Astrocyte (in vitro differentiated cells and primary cell): ENCODE measurements around the gene NUDT5. TPM values are rescaled to one million over a fixed set of nuclear protein-coding genes. Genes with fewer than 3 reads are reported as not detected.
"Not testable (repeated sequence)": the region's sequence is repeated elsewhere in the genome, so short reads cannot be mapped to it uniquely, and the experiment has no call there.

ENCODE experiments used
- DNase-seq: peaks from one replicate; pipeline ENCODE4 v3.0.0-alpha.2; 2010; ENCODE audit warnings: low read depth
- FAIRE-seq: peaks from 2 replicates; lab custom pipeline; 2011; peaks lifted over from hg19 to GRCh38; lab: Jason Lieb, UNC
- H2AFZ ChIP-seq: 2 replicates; pipeline ENCODE4 v1.6.0; 2012; ENCODE audit warnings: low read depth, low read length, inconsistent platforms
- H3K27ac ChIP-seq: 2 replicates; pipeline ENCODE4 v1.5.1; 2011; ENCODE audit warnings: low read depth, low read length, inconsistent platforms
- H3K27me3 ChIP-seq: 2 replicates; pipeline ENCODE4 v1.6.0; 2011; ENCODE audit warnings: low read length, inconsistent platforms; ENCODE audit not compliant: insufficient read depth
- H3K36me3 ChIP-seq: 2 replicates; pipeline ENCODE4 v1.5.1; 2011; ENCODE audit warnings: low read length, inconsistent platforms; ENCODE audit not compliant: insufficient read depth
- H3K4me1 ChIP-seq: 2 replicates; pipeline ENCODE4 v1.5.1; 2011; ENCODE audit warnings: low read length, inconsistent platforms; ENCODE audit not compliant: insufficient read depth
- H3K4me2 ChIP-seq: 2 replicates; pipeline ENCODE4 v1.6.0; 2012; ENCODE audit warnings: low read length, inconsistent platforms
- H3K4me3 ChIP-seq: 2 replicates; pipeline ENCODE4 v1.5.1; 2011; ENCODE audit warnings: low read depth, mild to moderate bottlenecking, low read length, inconsistent platforms; ENCODE audit not compliant: insufficient read depth
- H3K79me2 ChIP-seq: 2 replicates; pipeline ENCODE4 v1.6.0; 2012; ENCODE audit warnings: mild to moderate bottlenecking, low read length, inconsistent platforms; ENCODE audit not compliant: insufficient read depth
- H3K9ac ChIP-seq: 2 replicates; pipeline ENCODE4 v1.6.0; 2012; ENCODE audit warnings: mild to moderate bottlenecking, low read length, inconsistent platforms
- H3K9me3 ChIP-seq: 2 replicates; pipeline ENCODE4 v1.5.1; 2012; ENCODE audit warnings: low read depth, mild to moderate bottlenecking, low read length, inconsistent platforms; ENCODE audit not compliant: insufficient read depth
- H4K20me1 ChIP-seq: 2 replicates; pipeline ENCODE4 v1.6.0; 2012; ENCODE audit warnings: low read length, inconsistent platforms; ENCODE audit not compliant: insufficient read depth
- H3K27ac Mint-ChIP-seq: one replicate; pipeline ENCODE4 v1.8.0; 2021; ENCODE audit warnings: mild to moderate bottlenecking, mixed read lengths; ENCODE audit not compliant: unreplicated experiment
- H3K27me3 Mint-ChIP-seq: one replicate; pipeline ENCODE4 v1.8.0; 2021; ENCODE audit warnings: low read depth, mixed read lengths; ENCODE audit not compliant: unreplicated experiment
- H3K36me3 Mint-ChIP-seq: one replicate; pipeline ENCODE4 v1.8.0; 2021; ENCODE audit warnings: low read depth, mixed read lengths; ENCODE audit not compliant: unreplicated experiment
- H3K4me1 Mint-ChIP-seq: one replicate; pipeline ENCODE4 v1.8.0; 2021; ENCODE audit warnings: low read depth, mixed read lengths; ENCODE audit not compliant: unreplicated experiment
- H3K4me3 Mint-ChIP-seq: one replicate; pipeline ENCODE4 v1.8.0; 2021; ENCODE audit warnings: mild to moderate bottlenecking, moderate library complexity, mixed read lengths; ENCODE audit not compliant: unreplicated experiment
- H3K9me3 Mint-ChIP-seq: one replicate; pipeline ENCODE4 v1.8.0; 2021; ENCODE audit warnings: mild to moderate bottlenecking, mixed read lengths; ENCODE audit not compliant: unreplicated experiment
- EZH2 ChIP-seq: IDR thresholded peaks from 2 replicates; pipeline ENCODE4 v1.6.1; 2012; ENCODE audit warnings: mild to moderate bottlenecking, low read length, inconsistent platforms; ENCODE audit not compliant: insufficient read depth
- total RNA-seq: library from RNA; stranded (reverse); gene quantifications from 2 replicates; pipeline ENCODE4 v1.2.1, GENCODE V29; 2021
- TF ChIP-seq, protein P1 (sequence below): IDR thresholded peaks from 2 replicates; pipeline ENCODE4 v1.5.1; 2011; ENCODE audit warnings: low read depth, mild to moderate bottlenecking, inconsistent platforms, low read length, moderate library complexity; ENCODE audit not compliant: insufficient read depth

Gene NUDT5
- total RNA-seq, 1 donor from 2014 or later: 85.2 TPM

DNA sequence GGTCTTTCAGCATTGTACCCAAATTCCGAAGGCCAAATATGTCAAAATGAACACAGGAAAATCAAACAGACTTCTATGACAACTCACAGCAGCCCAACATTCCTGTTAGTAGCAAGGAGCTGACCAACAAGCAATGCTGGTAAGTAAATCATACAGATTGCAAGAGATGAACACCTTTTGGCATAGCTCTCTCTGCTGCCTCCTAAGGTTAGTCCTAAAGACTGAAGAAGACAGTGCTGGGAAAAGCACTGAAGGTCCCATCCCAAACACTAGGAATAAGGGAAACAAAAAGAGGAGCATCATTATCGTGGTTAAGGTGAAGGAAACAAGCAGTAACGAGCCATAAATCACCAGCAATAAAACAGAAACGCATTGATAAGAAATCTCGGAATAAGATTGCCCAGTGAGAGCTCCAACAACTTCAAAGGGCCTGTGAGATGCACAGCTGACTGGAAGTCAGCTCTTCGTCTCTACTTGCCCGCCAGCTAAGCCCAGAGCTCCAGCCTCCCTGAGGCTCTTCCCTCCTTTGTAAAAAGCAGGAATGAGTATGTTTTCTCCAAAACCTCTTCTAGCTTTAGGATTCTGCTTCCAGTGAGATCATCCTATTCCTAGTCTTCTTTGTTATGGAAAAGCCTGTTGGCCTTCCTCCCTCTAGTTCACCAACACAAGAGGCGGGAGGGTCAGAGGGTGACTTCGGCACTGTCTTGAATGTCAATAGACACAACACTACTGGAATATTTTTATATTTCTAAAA, 15.3 kb downstream of the NUDT5 start:
- Mint-ChIP-seq H3K27ac (no peak overlapping the region), H3K36me3 (peaks cover 10% of the 10 kb centered on the region), H3K27me3 (no peaks in the 10 kb centered on the region), H3K9me3 (no peaks in the 10 kb centered on the region), H3K4me3 (no peak overlapping the region), H3K4me1 (peaks cover 4% of the 10 kb centered on the region)
- Histone ChIP-seq H3K36me3 (peaks cover 25% of the 10 kb centered on the region), H3K27ac (no peak overlapping the region), H3K79me2 (no peaks in the 10 kb centered on the region), H3K9ac (no peak overlapping the region), H2AFZ (no peak overlapping the region), H3K4me3 (no peak overlapping the region), H3K27me3 (no peaks in the 10 kb centered on the region), H4K20me1 (no peaks in the 10 kb centered on the region), H3K4me1 (peaks cover 8% of the 10 kb centered on the region), H3K9me3 (no peaks in the 10 kb centered on the region), H3K4me2 (no peak overlapping the region)
- DNase-seq (no peak), FAIRE-seq (no peak)
- no peak for TF ChIP-seq EZH2
- TF ChIP-seq, protein P1, sequence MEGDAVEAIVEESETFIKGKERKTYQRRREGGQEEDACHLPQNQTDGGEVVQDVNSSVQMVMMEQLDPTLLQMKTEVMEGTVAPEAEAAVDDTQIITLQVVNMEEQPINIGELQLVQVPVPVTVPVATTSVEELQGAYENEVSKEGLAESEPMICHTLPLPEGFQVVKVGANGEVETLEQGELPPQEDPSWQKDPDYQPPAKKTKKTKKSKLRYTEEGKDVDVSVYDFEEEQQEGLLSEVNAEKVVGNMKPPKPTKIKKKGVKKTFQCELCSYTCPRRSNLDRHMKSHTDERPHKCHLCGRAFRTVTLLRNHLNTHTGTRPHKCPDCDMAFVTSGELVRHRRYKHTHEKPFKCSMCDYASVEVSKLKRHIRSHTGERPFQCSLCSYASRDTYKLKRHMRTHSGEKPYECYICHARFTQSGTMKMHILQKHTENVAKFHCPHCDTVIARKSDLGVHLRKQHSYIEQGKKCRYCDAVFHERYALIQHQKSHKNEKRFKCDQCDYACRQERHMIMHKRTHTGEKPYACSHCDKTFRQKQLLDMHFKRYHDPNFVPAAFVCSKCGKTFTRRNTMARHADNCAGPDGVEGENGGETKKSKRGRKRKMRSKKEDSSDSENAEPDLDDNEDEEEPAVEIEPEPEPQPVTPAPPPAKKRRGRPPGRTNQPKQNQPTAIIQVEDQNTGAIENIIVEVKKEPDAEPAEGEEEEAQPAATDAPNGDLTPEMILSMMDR: no peak

DNA sequence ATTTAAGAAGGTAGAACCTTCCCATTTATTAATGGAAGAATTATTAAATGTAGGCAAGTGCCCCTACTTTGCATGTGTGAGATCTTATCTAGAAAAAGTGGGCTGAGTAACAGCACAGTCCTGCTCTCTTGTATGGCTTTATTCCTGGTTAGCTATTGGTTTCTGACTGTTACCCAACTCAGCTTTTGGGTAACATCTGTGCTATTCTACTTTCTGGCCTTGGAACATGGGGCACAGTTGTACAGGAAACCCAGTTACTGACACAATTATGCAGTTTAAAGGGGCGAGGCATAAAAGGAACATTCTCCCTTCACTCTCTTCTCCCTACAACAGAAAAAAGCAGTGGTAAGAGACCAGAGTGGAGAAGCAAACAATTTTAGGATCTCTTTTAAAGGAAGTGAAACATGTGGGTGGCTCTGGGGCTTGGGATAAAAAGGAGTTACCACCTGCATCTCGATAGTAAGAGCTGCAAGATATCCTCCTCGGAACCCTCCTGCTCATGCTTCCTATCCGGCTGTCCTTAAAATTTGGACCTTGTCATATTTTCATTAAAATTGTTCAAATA, 16.0 kb downstream of the NUDT5 start:
- no peak overlapping the region for H3K4me2 ChIP-seq
- H3K4me1 ChIP-seq: peaks cover 8% of the 10 kb centered on the region
- no peaks in the 10 kb centered on the region for H3K79me2 ChIP-seq
- no peak overlapping the region for H2AFZ ChIP-seq
- H3K27me3 Mint-ChIP-seq: no peaks in the 10 kb centered on the region
- no peaks in the 10 kb centered on the region for H3K9me3 Mint-ChIP-seq
- no peak overlapping the region for H3K27ac Mint-ChIP-seq
- H3K9me3 ChIP-seq: no peaks in the 10 kb centered on the region
- H3K36me3 ChIP-seq: peaks cover 21% of the 10 kb centered on the region
- TF ChIP-seq, protein P1: no peak
- no peak for TF ChIP-seq EZH2
- no peak overlapping the region for H3K4me3 ChIP-seq
- H3K27me3 ChIP-seq: no peaks in the 10 kb centered on the region
- H3K27ac ChIP-seq: no peak overlapping the region
- H3K4me1 Mint-ChIP-seq: peaks cover 4% of the 10 kb centered on the region
- peaks cover 5% of the 10 kb centered on the region for H3K36me3 Mint-ChIP-seq
- H3K4me3 Mint-ChIP-seq: no peak overlapping the region
- FAIRE-seq (no peak), DNase-seq (no peak)
- no peaks in the 10 kb centered on the region for H4K20me1 ChIP-seq
- no peak overlapping the region for H3K9ac ChIP-seq

DNA sequence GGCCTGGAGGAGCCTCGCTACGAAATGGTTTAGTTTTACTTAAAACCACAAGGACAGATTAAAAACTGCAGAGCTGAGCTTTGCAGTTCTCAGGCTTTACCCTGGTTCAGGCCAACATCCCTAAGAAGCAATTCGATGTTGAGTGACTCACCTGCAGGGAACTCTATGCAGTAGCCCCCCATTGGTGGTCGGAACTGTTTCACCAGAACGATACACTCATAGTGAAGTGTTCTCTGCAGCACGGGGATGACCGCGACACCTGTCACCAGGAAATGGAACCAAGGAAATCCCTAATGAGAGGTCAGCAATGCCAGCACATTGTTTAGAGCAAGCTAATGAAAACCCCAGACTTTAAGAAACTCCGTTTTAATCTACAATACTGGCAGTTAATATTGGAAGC, 18.0 kb downstream of the NUDT5 start:
- Histone ChIP-seq H3K79me2 (no peaks in the 10 kb centered on the region), H3K36me3 (peaks cover 21% of the 10 kb centered on the region), H4K20me1 (no peaks in the 10 kb centered on the region), H3K27me3 (no peaks in the 10 kb centered on the region), H3K27ac (no peak overlapping the region), H3K4me2 (peak overlapping the region; percentile 13), H3K4me3 (no peak overlapping the region), H3K9me3 (no peaks in the 10 kb centered on the region), H3K9ac (no peak overlapping the region), H2AFZ (no peak overlapping the region), H3K4me1 (peaks cover 8% of the 10 kb centered on the region)
- H3K27me3 Mint-ChIP-seq: no peaks in the 10 kb centered on the region
- peaks cover 15% of the 10 kb centered on the region for H3K36me3 Mint-ChIP-seq
- H3K4me1 Mint-ChIP-seq: peaks cover 4% of the 10 kb centered on the region
- peak; percentile 25 for DNase-seq
- H3K27ac Mint-ChIP-seq: peak overlapping the region; percentile 68
- FAIRE-seq: no peak
- no peak for TF ChIP-seq EZH2
- TF ChIP-seq, protein P1: no peak
- H3K9me3 Mint-ChIP-seq: no peaks in the 10 kb centered on the region
- no peak overlapping the region for H3K4me3 Mint-ChIP-seq

DNA sequence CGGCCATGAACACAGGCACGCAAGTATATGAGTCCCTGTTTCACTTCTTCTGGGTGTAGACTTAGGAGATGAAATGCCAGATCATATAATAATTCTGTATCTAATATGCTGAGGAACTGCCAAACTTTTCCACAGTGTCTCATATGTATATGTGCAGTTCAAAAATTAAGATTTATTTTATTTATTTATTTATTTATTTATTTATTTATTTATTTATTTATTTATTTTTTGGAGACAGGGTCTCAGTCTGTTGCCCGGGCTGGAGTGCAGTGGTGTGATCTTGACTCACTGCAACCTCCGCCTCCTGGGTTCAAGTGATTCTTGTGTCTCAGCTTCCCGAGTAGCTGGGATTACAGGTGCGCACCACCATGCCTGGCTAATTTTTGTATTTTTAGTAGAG, 24.2 kb downstream of the NUDT5 start:
- not testable (repeated sequence) for H4K20me1 ChIP-seq, H3K4me3 Mint-ChIP-seq, H3K27ac ChIP-seq, H3K27me3 ChIP-seq, H3K9ac ChIP-seq, H3K4me3 ChIP-seq, H3K9me3 Mint-ChIP-seq, H3K9me3 ChIP-seq, H3K4me1 ChIP-seq, H3K4me1 Mint-ChIP-seq, DNase-seq, H3K27ac Mint-ChIP-seq, H2AFZ ChIP-seq, H3K79me2 ChIP-seq, H3K4me2 ChIP-seq, H3K27me3 Mint-ChIP-seq, FAIRE-seq
- peaks cover 55% of the 10 kb centered on the region for H3K36me3 ChIP-seq
- peaks cover 23% of the 10 kb centered on the region for H3K36me3 Mint-ChIP-seq
